B cell (primary cell): Measurements from ENCODE around the gene BLCAP. TPM values are rescaled to one million over a fixed set of nuclear protein-coding genes. Genes with fewer than 3 reads are reported as not detected.

Source experiments
- ATAC-seq: fragments of 200-7000 bp; cut with Tn5 transposase; one replicate; pipeline ENCODE4 v1.10.0; 2021; ENCODE audit warnings: low read depth, mild to moderate bottlenecking, moderate number of reproducible peaks, moderate library complexity
- CTCF ChIA-PET: fragments of 350-600 bp; sonication (Branson Sonifier 250); formaldehyde crosslinking; loops from one replicate; lab custom pipeline; 2021; ENCODE audit warnings: antibody characterized with exemption, inconsistent platforms; lab: Charles Lee
- POLR2A ChIA-PET: fragments of 350-600 bp; sonication (Branson Sonifier 250); formaldehyde crosslinking; loops from one replicate; lab custom pipeline; 2021; ENCODE audit warnings: antibody characterized with exemption; lab: Charles Lee
- DNase-seq: peaks from one replicate; pipeline ENCODE4 v3.0.0; 2013
- H2AFZ ChIP-seq: 2 replicates; pipeline ENCODE4 v1.6.1; 2012; ENCODE audit warnings: mild to moderate bottlenecking, low read depth, low read length; ENCODE audit not compliant: insufficient read depth, poor library complexity, severe bottlenecking
- H3K27ac ChIP-seq, 2 donors: 1 replicate in 1 of 2; 2 replicates in 1 of 2; pipeline ENCODE4 v1.5.1; 2012 to 2013; ENCODE audit warnings: low read length in 2 of 2, mild to moderate bottlenecking in 2 of 2, moderate library complexity in 1 of 2
- H3K27me3 ChIP-seq, 4 experiments: fragments of 200-600 bp in 1 of 4; sonication (generic) in 1 of 4; replicated peaks in 1 of 4; 1 replicate in 2 of 4; 2 replicates in 2 of 4; pipeline versions ENCODE4 v1.6.1 to v1.7.0; 2013 to 2016; ENCODE audit warnings: low read length in 3 of 4, mild to moderate bottlenecking in 2 of 4, mixed read lengths in 1 of 4, moderate library complexity in 1 of 4; ENCODE audit not compliant: insufficient read depth in 4 of 4, control insufficient read depth in 3 of 4; ENCODE audit errors: control extremely low read depth in 1 of 4
- H3K36me3 ChIP-seq, 2 experiments: replicated peaks in 1 of 2; 1 replicate in 1 of 2; 2 replicates in 1 of 2; pipeline versions ENCODE4 v1.6.1 to v1.7.1; 2013; ENCODE audit warnings: low read length in 1 of 2; ENCODE audit not compliant: insufficient read depth in 2 of 2, control insufficient read depth in 1 of 2; ENCODE audit errors: control extremely low read depth in 1 of 2, extremely low read depth in 1 of 2
- H3K4me1 ChIP-seq, 2 donors: fragments of 200-600 bp in 1 of 2; sonication (generic) in 1 of 2; 1 replicate in 1 of 2; 2 replicates in 1 of 2; pipeline versions ENCODE4 v1.5.1 to v1.6.1; 2013 to 2017; ENCODE audit warnings: low read length in 2 of 2; ENCODE audit not compliant: control insufficient read depth in 2 of 2, insufficient read depth in 2 of 2
- H3K4me2 ChIP-seq: replicated peaks from 2 replicates; pipeline ENCODE3; 2012; ENCODE audit warnings: mild to moderate bottlenecking, low read depth, low read length; ENCODE audit not compliant: poor library complexity, severe bottlenecking
- H3K4me3 ChIP-seq, 5 experiments: fragments of 200-600 bp in 1 of 5; sonication (generic) in 1 of 5; 1 replicate in 3 of 5; 2 replicates in 2 of 5; pipeline versions ENCODE4 v1.5.1 to v1.7.0; 2011 to 2016; ENCODE audit warnings: low read length in 4 of 5, mild to moderate bottlenecking in 4 of 5, low read depth in 2 of 5, control low read depth in 1 of 5, moderate library complexity in 1 of 5; ENCODE audit not compliant: insufficient read depth in 1 of 5; ENCODE audit errors: control extremely low read depth in 1 of 5, extremely low read depth in 1 of 5
- H3K79me2 ChIP-seq: fragments of 200-600 bp; sonication (generic); one replicate; pipeline ENCODE4 v1.6.0; 2016; ENCODE audit warnings: low read length; ENCODE audit not compliant: control insufficient read depth, insufficient read depth
- H3K9ac ChIP-seq: fragments of 200-600 bp; sonication (generic); 2 replicates; pipeline ENCODE4 v1.6.1; 2017; ENCODE audit warnings: mild to moderate bottlenecking, low read length, moderate library complexity
- H3K9me3 ChIP-seq, 3 donors: one replicate each; pipeline versions ENCODE4 v1.6.1 to v1.7.1; 2013; ENCODE audit warnings: low read length in 2 of 3; ENCODE audit not compliant: control insufficient read depth in 2 of 3, insufficient read depth in 1 of 3; ENCODE audit errors: control extremely low read depth in 1 of 3
- H4K20me1 ChIP-seq: 2 replicates; pipeline ENCODE4 v1.6.0; 2012; ENCODE audit warnings: mild to moderate bottlenecking, low read length; ENCODE audit not compliant: insufficient read depth, control insufficient read depth, poor library complexity, severe bottlenecking
- H3K27ac Mint-ChIP-seq: one replicate; pipeline ENCODE4 v1.8.0; 2021; ENCODE audit warnings: mixed read lengths
- H3K27me3 Mint-ChIP-seq: one replicate; pipeline ENCODE4 v1.8.0; 2021; ENCODE audit warnings: mixed read lengths
- H3K4me1 Mint-ChIP-seq: one replicate; pipeline ENCODE4 v1.8.0; 2021; ENCODE audit warnings: mixed read lengths
- H3K4me3 Mint-ChIP-seq: one replicate; pipeline ENCODE4 v1.8.0; 2021; ENCODE audit warnings: mixed read lengths
- H3K9me3 Mint-ChIP-seq: one replicate; pipeline ENCODE4 v1.8.0; 2022; ENCODE audit warnings: mixed read lengths; ENCODE audit not compliant: insufficient read depth
- EZH2 ChIP-seq: IDR thresholded peaks from 2 replicates; pipeline ENCODE4 v1.6.1; 2012; ENCODE audit warnings: borderline replicate concordance, low read depth, mild to moderate bottlenecking, moderate library complexity, low read length; ENCODE audit not compliant: insufficient read depth, poor library complexity, severe bottlenecking
- WGBS: methylation state at CpG from one replicate; pipeline ENCODE4 v1.1.5; 2013; ENCODE audit warnings: missing lambda C conversion rate; ENCODE audit not compliant: insufficient coverage; 5-methylcytosine and 5-hydroxymethylcytosine counted together
- intact Hi-C: fragments of 100-400 bp; cut with micrococcal nuclease; formaldehyde crosslinking; loops from one replicate; pipeline ENCODE4 v1.10.0; 2022
- polyA plus RNA-seq: library from polyadenylated mRNA; depleted of rRNA; stranded (reverse); fragments of >200 nt; gene quantifications from 2 replicates; pipeline ENCODE4 v1.2.3, GENCODE V29; 2012
- total RNA-seq, 2 donors: library from RNA; stranded (reverse); fragments of 120-200 nt in 1 of 2; gene quantifications; 1 replicate in 1 of 2; 2 replicates in 1 of 2; pipeline versions ENCODE4 v1.2.3 to v1.2.4, GENCODE V29; 2013 to 2022
- TF ChIP-seq, protein P1 (sequence below): fragments of 200-600 bp; IDR thresholded peaks from one replicate; pipeline ENCODE4 v1.8.0; 2022; ENCODE audit warnings: antibody characterized with exemption, mild to moderate bottlenecking

Gene BLCAP
- total and polyA plus RNA-seq, 2 donors (not counting 1 experiment from before 2014, with no cell fraction given) = 56.2 to 188 TPM

DNA sequence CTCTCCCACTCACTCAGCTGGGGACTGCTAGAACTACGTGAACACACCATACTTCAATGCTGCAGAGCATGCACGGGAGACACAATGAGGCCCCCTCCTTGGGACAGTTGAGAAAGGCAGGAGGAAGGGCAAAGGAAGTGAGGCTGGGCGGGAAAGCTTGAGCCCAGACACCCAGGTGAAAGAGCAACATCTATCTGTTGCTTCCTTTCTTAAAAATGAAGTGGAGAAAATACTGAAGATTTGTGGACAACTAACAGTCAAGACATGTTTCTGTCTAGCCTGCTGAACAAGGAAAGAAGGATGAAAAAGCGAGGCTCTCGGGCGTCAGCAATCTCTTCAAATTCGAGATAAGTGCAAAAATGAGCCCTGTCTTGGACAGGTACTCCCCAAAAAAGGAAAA lies 9.6 kb downstream of the BLCAP start:
- no peak overlapping the region for H3K4me3 Mint-ChIP-seq

More for the DNA sequence above, 9.6 kb downstream of the BLCAP start:
- Histone ChIP-seq H3K4me2 (no peak overlapping the region), H3K9me3 (peaks cover 0 to 9% (median 0%) of the 10 kb centered on the region in 3 donors), H3K27ac (no peak overlapping the region), H3K79me2 (peaks cover 96% of the 10 kb centered on the region), H2AFZ (no peak overlapping the region), H3K27me3 (no peaks in the 10 kb centered on the region), H3K36me3 (peaks cover 0 to 52% of the 10 kb centered on the region in 2 experiments), H3K4me1 (peaks cover 3 to 16% of the 10 kb centered on the region in 2 donors), H3K9ac (no peak overlapping the region), H4K20me1 (peaks cover 98% of the 10 kb centered on the region), H3K4me3 (no peak overlapping the region)
- WGBS = 100% methylated on average over 4 of the region's 7 CpGs
- TF ChIP-seq, protein P1, sequence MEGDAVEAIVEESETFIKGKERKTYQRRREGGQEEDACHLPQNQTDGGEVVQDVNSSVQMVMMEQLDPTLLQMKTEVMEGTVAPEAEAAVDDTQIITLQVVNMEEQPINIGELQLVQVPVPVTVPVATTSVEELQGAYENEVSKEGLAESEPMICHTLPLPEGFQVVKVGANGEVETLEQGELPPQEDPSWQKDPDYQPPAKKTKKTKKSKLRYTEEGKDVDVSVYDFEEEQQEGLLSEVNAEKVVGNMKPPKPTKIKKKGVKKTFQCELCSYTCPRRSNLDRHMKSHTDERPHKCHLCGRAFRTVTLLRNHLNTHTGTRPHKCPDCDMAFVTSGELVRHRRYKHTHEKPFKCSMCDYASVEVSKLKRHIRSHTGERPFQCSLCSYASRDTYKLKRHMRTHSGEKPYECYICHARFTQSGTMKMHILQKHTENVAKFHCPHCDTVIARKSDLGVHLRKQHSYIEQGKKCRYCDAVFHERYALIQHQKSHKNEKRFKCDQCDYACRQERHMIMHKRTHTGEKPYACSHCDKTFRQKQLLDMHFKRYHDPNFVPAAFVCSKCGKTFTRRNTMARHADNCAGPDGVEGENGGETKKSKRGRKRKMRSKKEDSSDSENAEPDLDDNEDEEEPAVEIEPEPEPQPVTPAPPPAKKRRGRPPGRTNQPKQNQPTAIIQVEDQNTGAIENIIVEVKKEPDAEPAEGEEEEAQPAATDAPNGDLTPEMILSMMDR = no peak
- TF ChIP-seq EZH2 = no peak
- no peak overlapping the region for H3K27ac Mint-ChIP-seq
- intact Hi-C loops = no loop called here
- H3K27me3 Mint-ChIP-seq = no peaks in the 10 kb centered on the region
- no peak for ATAC-seq
- H3K4me1 Mint-ChIP-seq = peaks cover 39% of the 10 kb centered on the region
- DNase-seq = no peak
- ChIA-PET CTCF (interaction anchor here (0.5 to 1.1 kb wide), 4 partner anchors 9 to 702 kb away, joined by 3 to 4 read pairs (median 3); no protein-coding TSS in a partner anchor), POLR2A (interaction anchor here (0.5 to 0.6 kb wide), 2 partner anchors 106 to 128 kb away, joined by 4 read pairs; no protein-coding TSS in a partner anchor)
- no peaks in the 10 kb centered on the region for H3K9me3 Mint-ChIP-seq
